Esophagus squamous epithelium (tissue), 4 donors: ENCODE results near the gene RBM6.

Experiments used
- CTCF ChIP-seq, 6 experiments: fragments of 450-650 bp in 4 of 6; fragments of 200-600 bp in 2 of 6; sonication (generic) in 2 of 6; IDR thresholded peaks; one replicate each; pipeline ENCODE4 v1.5.1; 2016 to 2019; ENCODE audit warnings: antibody characterized with exemption in 6 of 6, mild to moderate bottlenecking in 4 of 6, moderate library complexity in 4 of 6
- POLR2A ChIP-seq, 4 donors: fragments of 450-650 bp; IDR thresholded peaks; one replicate each; pipeline ENCODE4 v1.6.1; 2017; ENCODE audit warnings: antibody characterized with exemption in 4 of 4, mild to moderate bottlenecking in 4 of 4, moderate library complexity in 3 of 4

GRCh38 chr3:50047426-50047825 lies 107.5 kb downstream of the RBM6 start:
- TF ChIP-seq CTCF (IDR thresholded peaks at IDR 0.05), result no peak
- TF ChIP-seq POLR2A (IDR thresholded peaks at IDR 0.05), result no peak
